ENCODE results near the gene RNF11. TPM values are rescaled to one million over a fixed set of nuclear protein-coding genes. Genes with fewer than 3 reads are reported as not detected.

RNF11 gene
- polyA plus RNA-seq, 2 of the 4 experiments (the other 2 are of a cell fraction), result 28.5 to 56.8 TPM

GRCh38 chr1:51240084-51240483 is 4.0 kb downstream of the RNF11 start:
- no peak for FAIRE-seq

GRCh38 chr1:51241119-51241518 is 5.0 kb downstream of the RNF11 start:
- no peak overlapping the region for H3K4me2 ChIP-seq
- POLR2A ChIA-PET, result no interaction called here
- no peaks in the 10 kb centered on the region for H3K9me3 ChIP-seq
- CTCF ChIA-PET, result no interaction called here
- no peak for TF ChIP-seq HOXB5 (CRISPR knock-in tag; IDR thresholded peaks at IDR 0.05)
- TF ChIP-seq RARB (CRISPR knock-in tag; IDR thresholded peaks at IDR 0.05), result no peak
- no peak overlapping the region for H3K4me3 ChIP-seq
- no peak overlapping the region for H3K27ac ChIP-seq
- WGBS (ENCODE audit: missing lambda C conversion rate), result 45% methylated on average over 1 of the region's 1 CpG
- DNase-seq (ENCODE audit: low read depth in 1 of 2, low spot score in 1 of 2), result no peak
- FAIRE-seq, result no peak
- ATAC-seq, result no peak
- peaks cover 14% of the 10 kb centered on the region for H3K4me1 ChIP-seq

More at GRCh38 chr1:51240084-51240483, 4.0 kb downstream of the RNF11 start:
- H3K4me2 ChIP-seq, result no peak overlapping the region
- H3K4me3 ChIP-seq, result no peak overlapping the region
- CTCF ChIA-PET, result no interaction called here
- no peaks in the 10 kb centered on the region for H3K9me3 ChIP-seq
- H3K27ac ChIP-seq, result no peak overlapping the region
- POLR2A ChIA-PET, result no interaction called here
- peaks cover 20% of the 10 kb centered on the region for H3K4me1 ChIP-seq
- DNase-seq (ENCODE audit: low read depth in 1 of 2, low spot score in 1 of 2) (no peak), ATAC-seq (no peak)
- TF ChIP-seq HOXB13 (CRISPR knock-in tag; IDR thresholded peaks at IDR 0.05; ENCODE audit: low read depth), result no peak
- TF ChIP-seq ZFP36 (IDR thresholded peaks at IDR 0.05; ENCODE audit: borderline replicate concordance, partially characterized antibody), result no peak
- 90% methylated on average over 2 of the region's 2 CpGs for WGBS (ENCODE audit: missing lambda C conversion rate)

- TF ChIP-seq TFCP2L1 (CRISPR knock-in tag; IDR thresholded peaks at IDR 0.05) (no peak), NFE2L2 (conservative IDR thresholded peaks at IDR 0.05; ENCODE audit: low read length) (no peak), HMGXB4 (CRISPR knock-in tag; IDR thresholded peaks at IDR 0.05; ENCODE audit: borderline replicate concordance) (no peak), SMC3 (IDR thresholded peaks at IDR 0.05) (no peak), RNF2 (IDR thresholded peaks at IDR 0.05; ENCODE audit: borderline replicate concordance, low read depth) (no peak), EHF (CRISPR knock-in tag; IDR thresholded peaks at IDR 0.05) (no peak), CTCF (IDR thresholded peaks at IDR 0.05) (no peak), HEYL (CRISPR knock-in tag; IDR thresholded peaks at IDR 0.05) (no peak), RAD21 (conservative IDR thresholded peaks at IDR 0.05 in 1 of 2, IDR thresholded peaks at IDR 0.05 in 1 of 2) (no peak), CBX2 (IDR thresholded peaks at IDR 0.05; ENCODE audit: borderline replicate concordance, low read depth) (no peak), PBX3 (IDR thresholded peaks at IDR 0.05) (no peak), HDAC2 (IDR thresholded peaks at IDR 0.05) (no peak), BHLHE40 (IDR thresholded peaks at IDR 0.05; ENCODE audit: low read depth, low read length) (no peak)
- Histone ChIP-seq H3K9me3 (no peaks in the 10 kb centered on the region), H3K27ac (no peak overlapping the region), H3K4me2 (no peak overlapping the region), H3K4me3 (no peak overlapping the region), H3K4me1 (peaks cover 13% of the 10 kb centered on the region)
- ChIA-PET CTCF (no interaction called here), POLR2A (no interaction called here)
- FAIRE-seq (no peak), DNase-seq (ENCODE audit: low read depth in 1 of 2, low spot score in 1 of 2) (no peak), ATAC-seq (no peak)
- WGBS (ENCODE audit: missing lambda C conversion rate), result 86% methylated on average over 4 of the region's 4 CpGs
Measured at GRCh38 chr1:51242546-51242945, 6.5 kb downstream of the RNF11 start.
